Measurements from ENCODE around the gene PDE4C.
"Not testable (repeated sequence)": the region's sequence is repeated elsewhere in the genome, so short reads cannot be mapped to it uniquely, and the experiment has no call there.

The PDE4C gene

GRCh38 chr19:18223860-18224524 lies 2.2 kb downstream of the PDE4C start:
- no peak for DNase-seq (ENCODE audit: low read depth in 1 of 2, low spot score in 1 of 2)

GRCh38 chr19:18221815-18222725 lies 4.2 kb downstream of the PDE4C start:
- no peak for DNase-seq (ENCODE audit: low read depth in 1 of 2, low spot score in 1 of 2)

- DNase-seq (ENCODE audit: low read depth in 1 of 2, low spot score in 1 of 2) = no peak
Measured at GRCh38 chr19:18220632-18221275, 5.5 kb downstream of the PDE4C start.

GRCh38 chr19:18219911-18220631 lies 6.2 kb downstream of the PDE4C start:
- DNase-seq (ENCODE audit: low read depth in 1 of 2, low spot score in 1 of 2) = no peak

- DNase-seq (ENCODE audit: low read depth in 1 of 2, low spot score in 1 of 2) = no peak
Measured at GRCh38 chr19:18218600-18218999, 7.6 kb downstream of the PDE4C start.

GRCh38 chr19:18218159-18218558 lies 8.1 kb downstream of the PDE4C start:
- DNase-seq (ENCODE audit: low read depth in 1 of 2, low spot score in 1 of 2) = no peak

- no peak for DNase-seq (ENCODE audit: low read depth in 1 of 2, low spot score in 1 of 2)
Measured at GRCh38 chr19:18216789-18217188, 9.4 kb downstream of the PDE4C start.

GRCh38 chr19:18214779-18215433 lies 11.3 kb downstream of the PDE4C start:
- no peak for DNase-seq (ENCODE audit: low read depth in 1 of 2, low spot score in 1 of 2)

- DNase-seq (ENCODE audit: low read depth in 1 of 2, low spot score in 1 of 2) = no peak
Measured at GRCh38 chr19:18211683-18212082, 14.6 kb downstream of the PDE4C start.

GRCh38 chr19:18209912-18210311 lies 16.3 kb downstream of the PDE4C start:
- DNase-seq (ENCODE audit: low read depth in 1 of 2, low spot score in 1 of 2) = not testable (repeated sequence)

- DNase-seq (ENCODE audit: low read depth in 1 of 2, low spot score in 1 of 2) = peak in 1 of 2 donors; percentile 32
Measured at GRCh38 chr19:18208098-18208951, 17.9 kb downstream of the PDE4C start.

GRCh38 chr19:18206018-18206417 lies 20.2 kb downstream of the PDE4C start:
- DNase-seq (ENCODE audit: low read depth in 1 of 2, low spot score in 1 of 2) = no peak

GRCh38 chr19:18205200-18205892 lies 20.9 kb downstream of the PDE4C start:
- DNase-seq (ENCODE audit: low read depth in 1 of 2, low spot score in 1 of 2) = no peak

GRCh38 chr19:18204394-18205199 lies 21.6 kb downstream of the PDE4C start:
- no peak for DNase-seq (ENCODE audit: low read depth in 1 of 2, low spot score in 1 of 2)

- DNase-seq (ENCODE audit: low read depth in 1 of 2, low spot score in 1 of 2) = peak; percentile 97 to 99
Measured at GRCh38 chr19:18203863-18204393, 22.3 kb downstream of the PDE4C start, which contains the start of gene RAB3A. Gene RAB3A (minus strand): TSS chr19:18204042. CDS start chr19:18202740, 1,302 bp downstream.

- DNase-seq (ENCODE audit: low read depth in 1 of 2, low spot score in 1 of 2) = no peak
Measured at GRCh38 chr19:18203408-18203862, 22.8 kb downstream of the PDE4C start.

- DNase-seq (ENCODE audit: low read depth in 1 of 2, low spot score in 1 of 2) = no peak
Measured at GRCh38 chr19:18202778-18203407, 23.3 kb downstream of the PDE4C start.
